HG03175 (cell line): ENCODE measurements around the gene PRR33.

Experiments
- ATAC-seq: cut with Tn5 transposase; IDR thresholded peaks from one replicate; pipeline ENCODE4 v1.9.1; 2021; ENCODE audit warnings: mild to moderate bottlenecking, moderate library complexity; ENCODE audit not compliant: unreplicated experiment

Gene PRR33

DNA sequence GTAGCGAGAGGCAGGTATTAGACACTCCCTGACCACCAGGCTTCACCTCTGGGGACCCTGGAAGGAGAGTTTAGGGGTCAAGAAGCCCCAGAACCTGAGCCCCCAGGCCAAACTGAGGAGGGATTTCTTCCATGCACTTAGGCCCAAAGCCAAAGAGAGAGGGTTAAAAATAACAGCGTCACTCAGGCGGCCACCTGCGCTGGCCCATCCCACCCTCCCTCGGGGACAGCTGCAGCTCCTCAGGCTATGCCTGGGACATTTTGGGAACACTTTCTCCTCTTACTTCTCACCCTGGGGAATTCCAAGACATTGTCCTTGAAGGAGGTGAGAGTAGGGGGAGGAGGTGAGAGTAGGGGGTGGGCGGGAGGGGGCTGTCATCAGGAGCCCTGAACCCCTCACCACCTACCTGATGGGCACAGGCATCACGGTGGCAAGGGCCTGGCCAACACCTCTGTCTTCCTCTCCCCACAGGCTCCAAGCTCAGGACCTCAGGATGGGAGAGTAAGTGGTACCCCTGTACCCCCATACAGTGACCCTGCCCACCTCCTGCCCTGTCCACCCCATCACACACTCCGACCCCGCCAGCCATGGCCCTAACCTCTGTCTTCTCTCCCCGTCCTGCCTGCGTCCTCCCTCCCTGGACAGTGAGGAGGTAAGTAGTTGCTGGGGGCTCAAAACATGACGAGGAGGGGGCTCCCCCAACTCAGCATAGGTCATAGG is 52.3 kb downstream of the PRR33 start:
- no peak for ATAC-seq

GRCh38 chr11:1838426-1839144 is 53.1 kb downstream of the PRR33 start, which contains the start of gene TNNI2:
TSS of gene TNNI2 (plus strand) at chr11:1838981. CDS start at chr11:1839697, 716 bp downstream.
- no peak for ATAC-seq
